Suprapubic skin (tissue), 4 donors: ENCODE measurements around the gene AP3D1.
"Not testable (repeated sequence)": the region's sequence is repeated elsewhere in the genome, so short reads cannot be mapped to it uniquely, and the experiment has no call there.

Experiments
- EP300 ChIP-seq: sonication (generic); formaldehyde crosslinking; IDR thresholded peaks from one replicate; pipeline ENCODE4 v1.6.1; 2017; ENCODE audit warnings: antibody characterized with exemption
- POLR2A ChIP-seq, 2 donors: fragments of 450-650 bp; IDR thresholded peaks; one replicate each; pipeline ENCODE4 v1.6.1; 2017; ENCODE audit warnings: antibody characterized with exemption in 2 of 2, mild to moderate bottlenecking in 2 of 2, moderate library complexity in 2 of 2
- POLR2AphosphoS5 ChIP-seq, 3 donors: sonication (generic); formaldehyde crosslinking; IDR thresholded peaks; one replicate each; pipeline ENCODE4 v1.6.1; 2017; ENCODE audit warnings: antibody characterized with exemption in 3 of 3
- TF ChIP-seq, protein P1 (sequence below), 2 donors: fragments of 200-600 bp in 1 of 2; fragments of 450-650 bp in 1 of 2; sonication (generic) in 1 of 2; IDR thresholded peaks; one replicate each; pipeline ENCODE4 v1.5.1; 2016 to 2019; ENCODE audit warnings: antibody characterized with exemption in 2 of 2, mild to moderate bottlenecking in 1 of 2, moderate library complexity in 1 of 2

DNA sequence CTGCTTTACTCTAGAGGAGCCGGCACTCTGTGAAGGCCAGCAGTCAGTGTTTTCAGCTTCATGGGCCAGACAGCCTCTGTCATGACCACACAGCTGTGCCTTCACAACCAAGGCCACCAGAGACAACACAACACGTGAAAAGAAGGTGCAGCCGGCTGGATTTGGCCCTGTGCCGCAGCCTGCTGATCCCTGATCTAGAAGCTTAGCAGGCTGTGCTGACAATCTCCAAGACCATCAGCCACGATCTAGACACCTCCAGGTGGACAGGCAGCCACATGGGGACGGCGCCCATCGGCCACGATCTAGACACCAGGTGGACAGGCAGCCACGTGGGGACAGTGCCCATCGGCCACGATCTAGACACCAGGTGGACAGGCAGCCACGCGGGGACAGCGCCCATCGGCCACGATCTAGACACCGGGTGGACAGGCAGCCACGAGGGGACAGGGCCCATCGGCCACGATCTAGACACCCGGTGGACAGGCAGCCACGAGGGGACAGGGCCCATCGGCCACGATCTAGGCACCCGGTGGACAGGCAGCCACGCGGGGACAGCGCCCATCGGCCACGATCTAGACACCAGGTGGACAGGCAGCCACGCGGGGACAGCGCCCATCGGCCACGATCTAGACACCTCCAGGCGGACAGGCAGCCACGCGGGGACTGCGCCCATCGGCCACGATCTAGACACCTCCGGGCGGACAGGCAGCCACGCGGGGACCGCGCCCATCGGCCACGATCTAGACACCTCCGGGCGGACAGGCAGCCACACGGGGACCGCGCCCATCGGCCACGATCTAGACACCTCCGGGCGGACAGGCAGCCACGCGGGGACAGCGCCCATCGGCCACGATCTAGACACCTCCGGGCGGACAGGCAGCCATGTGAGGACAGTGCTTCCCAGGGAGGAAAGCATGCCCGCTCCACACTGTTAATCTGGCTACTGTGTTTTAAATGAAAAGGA is 20.1 kb downstream of the AP3D1 start:
- TF ChIP-seq, protein P1, sequence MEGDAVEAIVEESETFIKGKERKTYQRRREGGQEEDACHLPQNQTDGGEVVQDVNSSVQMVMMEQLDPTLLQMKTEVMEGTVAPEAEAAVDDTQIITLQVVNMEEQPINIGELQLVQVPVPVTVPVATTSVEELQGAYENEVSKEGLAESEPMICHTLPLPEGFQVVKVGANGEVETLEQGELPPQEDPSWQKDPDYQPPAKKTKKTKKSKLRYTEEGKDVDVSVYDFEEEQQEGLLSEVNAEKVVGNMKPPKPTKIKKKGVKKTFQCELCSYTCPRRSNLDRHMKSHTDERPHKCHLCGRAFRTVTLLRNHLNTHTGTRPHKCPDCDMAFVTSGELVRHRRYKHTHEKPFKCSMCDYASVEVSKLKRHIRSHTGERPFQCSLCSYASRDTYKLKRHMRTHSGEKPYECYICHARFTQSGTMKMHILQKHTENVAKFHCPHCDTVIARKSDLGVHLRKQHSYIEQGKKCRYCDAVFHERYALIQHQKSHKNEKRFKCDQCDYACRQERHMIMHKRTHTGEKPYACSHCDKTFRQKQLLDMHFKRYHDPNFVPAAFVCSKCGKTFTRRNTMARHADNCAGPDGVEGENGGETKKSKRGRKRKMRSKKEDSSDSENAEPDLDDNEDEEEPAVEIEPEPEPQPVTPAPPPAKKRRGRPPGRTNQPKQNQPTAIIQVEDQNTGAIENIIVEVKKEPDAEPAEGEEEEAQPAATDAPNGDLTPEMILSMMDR (IDR thresholded peaks at IDR 0.05), result not testable (repeated sequence)
- not testable (repeated sequence) for TF ChIP-seq POLR2AphosphoS5 (IDR thresholded peaks at IDR 0.05); POLR2A (IDR thresholded peaks at IDR 0.05); EP300
